ENCODE results near the gene GORASP1. TPM values are rescaled to one million over a fixed set of nuclear protein-coding genes. Genes with fewer than 3 reads are reported as not detected.

The GORASP1 gene
- total RNA-seq, 1 experiment from 2014 or later, result 39.4 TPM

GRCh38 chr3:39079530-39079929 lies 27.9 kb downstream of the GORASP1 start:
- H3K4me3 ChIP-seq (ENCODE audit: low read depth in 2 of 2, low read length in 2 of 2), result no peak overlapping the region
- DNase-seq (ENCODE audit: low read depth, low spot score), result no peak
- no peaks in the 10 kb centered on the region for H3K27me3 ChIP-seq (ENCODE audit: control insufficient read depth, insufficient read depth, low read length)
- no peak for ATAC-seq
- CTCF ChIA-PET, result no interaction called here
- BruUV-seq (replicated peaks), result no TSS peak
- intact Hi-C loops (cut with micrococcal nuclease; ENCODE audit: unreplicated experiment) (no loop called here), in situ Hi-C loops (cut with HindIII; ENCODE audit: low pct_unique_long_range_greater_than_20kb, low sequenced_read_pairs) (no loop called here)
- no peak overlapping the region for H3K27ac ChIP-seq (ENCODE audit: low read length)
- H3K4me1 ChIP-seq (ENCODE audit: control insufficient read depth, insufficient read depth, low read length), result no peaks in the 10 kb centered on the region
- POLR2A ChIA-PET, result no interaction called here
- no peaks in the 10 kb centered on the region; the same call in 1 of the 2 replicates for H3K36me3 ChIP-seq (ENCODE audit: control insufficient read depth, insufficient read depth, low read length)
- H3K9me3 ChIP-seq (ENCODE audit: control insufficient read depth, insufficient read depth, low read depth, low read length), result no peaks in the 10 kb centered on the region
- TF ChIP-seq TCF7L2 (IDR thresholded peaks at IDR 0.05; ENCODE audit: low read depth, low read length) (no peak), SIN3A (IDR thresholded peaks at IDR 0.05; ENCODE audit: borderline replicate concordance, insufficient read depth, low read depth, low read length) (no peak), REST (IDR thresholded peaks at IDR 0.05; ENCODE audit: insufficient read depth in 1 of 2, low read depth in 2 of 2, low read length in 1 of 2) (no peak), POLR2AphosphoS5 (IDR thresholded peaks at IDR 0.05; ENCODE audit: low read depth, low read length) (no peak)
- TF ChIP-seq, protein P1, sequence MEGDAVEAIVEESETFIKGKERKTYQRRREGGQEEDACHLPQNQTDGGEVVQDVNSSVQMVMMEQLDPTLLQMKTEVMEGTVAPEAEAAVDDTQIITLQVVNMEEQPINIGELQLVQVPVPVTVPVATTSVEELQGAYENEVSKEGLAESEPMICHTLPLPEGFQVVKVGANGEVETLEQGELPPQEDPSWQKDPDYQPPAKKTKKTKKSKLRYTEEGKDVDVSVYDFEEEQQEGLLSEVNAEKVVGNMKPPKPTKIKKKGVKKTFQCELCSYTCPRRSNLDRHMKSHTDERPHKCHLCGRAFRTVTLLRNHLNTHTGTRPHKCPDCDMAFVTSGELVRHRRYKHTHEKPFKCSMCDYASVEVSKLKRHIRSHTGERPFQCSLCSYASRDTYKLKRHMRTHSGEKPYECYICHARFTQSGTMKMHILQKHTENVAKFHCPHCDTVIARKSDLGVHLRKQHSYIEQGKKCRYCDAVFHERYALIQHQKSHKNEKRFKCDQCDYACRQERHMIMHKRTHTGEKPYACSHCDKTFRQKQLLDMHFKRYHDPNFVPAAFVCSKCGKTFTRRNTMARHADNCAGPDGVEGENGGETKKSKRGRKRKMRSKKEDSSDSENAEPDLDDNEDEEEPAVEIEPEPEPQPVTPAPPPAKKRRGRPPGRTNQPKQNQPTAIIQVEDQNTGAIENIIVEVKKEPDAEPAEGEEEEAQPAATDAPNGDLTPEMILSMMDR (IDR thresholded peaks at IDR 0.05), result no peak

DNA sequence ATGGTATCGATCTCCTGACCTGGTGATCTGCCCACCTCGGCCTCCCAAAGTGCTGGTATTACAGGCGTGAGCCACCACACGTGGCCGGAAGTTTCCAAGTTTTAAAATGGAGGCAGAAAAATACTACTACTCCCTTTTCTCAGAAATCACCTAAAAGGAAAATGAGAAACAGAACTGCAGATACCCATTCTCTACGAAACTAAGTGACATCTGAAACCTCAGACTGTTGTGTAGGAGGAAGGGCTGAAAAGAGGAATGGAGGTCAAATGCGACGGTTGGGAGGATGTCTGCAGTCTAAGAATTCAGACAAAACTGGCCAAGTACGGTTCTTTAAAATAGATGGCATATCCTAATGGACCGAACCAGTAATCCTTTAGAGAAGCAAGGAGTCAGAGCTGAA lies 31.5 kb downstream of the GORASP1 start:
- H3K36me3 ChIP-seq (ENCODE audit: control insufficient read depth, insufficient read depth, low read length), result no peaks in the 10 kb centered on the region
- BruUV-seq (replicated peaks), result no TSS peak
- H3K27ac ChIP-seq (ENCODE audit: low read length), result no peak overlapping the region
- ChIA-PET POLR2A (no interaction called here), CTCF (no interaction called here)
- H3K4me3 ChIP-seq (ENCODE audit: low read depth in 2 of 2, low read length in 2 of 2), result no peak overlapping the region
- DNase-seq (ENCODE audit: low read depth, low spot score), result no peak
- no peaks in the 10 kb centered on the region for H3K27me3 ChIP-seq (ENCODE audit: control insufficient read depth, insufficient read depth, low read length)
- in situ Hi-C loops (cut with HindIII; ENCODE audit: low pct_unique_long_range_greater_than_20kb, low sequenced_read_pairs) (no loop called here), intact Hi-C loops (cut with micrococcal nuclease; ENCODE audit: unreplicated experiment) (no loop called here)
- no peak for ATAC-seq
- no peaks in the 10 kb centered on the region for H3K4me1 ChIP-seq (ENCODE audit: control insufficient read depth, insufficient read depth, low read length)
- TF ChIP-seq TCF7L2 (IDR thresholded peaks at IDR 0.05; ENCODE audit: low read depth, low read length) (no peak), POLR2AphosphoS5 (IDR thresholded peaks at IDR 0.05; ENCODE audit: low read depth, low read length) (no peak), SIN3A (IDR thresholded peaks at IDR 0.05; ENCODE audit: borderline replicate concordance, insufficient read depth, low read depth, low read length) (no peak), REST (IDR thresholded peaks at IDR 0.05; ENCODE audit: insufficient read depth in 1 of 2, low read depth in 2 of 2, low read length in 1 of 2) (no peak)
- TF ChIP-seq, protein P1 (IDR thresholded peaks at IDR 0.05), result no peak
- no peaks in the 10 kb centered on the region for H3K9me3 ChIP-seq (ENCODE audit: control insufficient read depth, insufficient read depth, low read depth, low read length)
